GM12878 (cell line): Measurements from ENCODE around the gene ANK3. TPM values are rescaled to one million over a fixed set of nuclear protein-coding genes. Genes with fewer than 3 reads are reported as not detected.

Experiments
- ATAC-seq: fragments of 200-7000 bp; cut with Tn5 transposase; 3 replicates; pipeline ENCODE4 v1.9.1; 2020; ENCODE audit warnings: mild to moderate bottlenecking, moderate library complexity
- BruUV-seq: library from RNA; stranded (reverse); fragments of 400-500 nt; replicated peaks from 2 replicates; lab custom pipeline; 2021; lab: Mats Ljungman, UMichigan
- CTCF ChIA-PET: fragments of 300-600 bp; sonication (Branson Sonifier 250); formaldehyde crosslinking; extraction: SDS; loops from one replicate; lab custom pipeline; 2021; ENCODE audit warnings: inconsistent platforms; lab: Yijun Ruan, JAX
- POLR2A ChIA-PET: fragments of 350-600 bp; formaldehyde crosslinking; extraction: SDS; loops from one replicate; lab custom pipeline; 2021; ENCODE audit warnings: inconsistent platforms; lab: Charles Lee
- RAD21 ChIA-PET: fragments of 300-600 bp; sonication (Branson Sonifier 250); formaldehyde crosslinking; loops from one replicate; lab custom pipeline; 2023; ENCODE audit warnings: antibody characterized with exemption; ENCODE audit not compliant: unreplicated experiment; lab: Charles Lee
- SMC1A ChIA-PET: fragments of 300-600 bp; sonication (Branson Sonifier 250); formaldehyde crosslinking; loops from one replicate; lab custom pipeline; 2023; ENCODE audit not compliant: unreplicated experiment, uncharacterized antibody; lab: Charles Lee
- DNase-seq: peaks from one replicate; pipeline ENCODE4 v3.0.0-alpha.2; 2011; ENCODE audit warnings: low read depth, low spot score
- FAIRE-seq: peaks from 3 replicates; lab custom pipeline; 2011; peaks lifted over from hg19 to GRCh38; lab: Jason Lieb, UNC
- H2AFZ ChIP-seq: 2 replicates; pipeline ENCODE4 v1.6.0; 2011; ENCODE audit warnings: low read depth, low read length, control low read depth; ENCODE audit not compliant: control insufficient read depth
- H3K27ac ChIP-seq: 2 replicates; pipeline ENCODE4 v1.5.1; 2011; ENCODE audit warnings: control low read depth; ENCODE audit not compliant: control insufficient read depth, insufficient read depth
- H3K27me3 ChIP-seq, 2 experiments: replicated peaks in 1 of 2; 2 replicates each; pipeline versions ENCODE4 v1.6.0 to v1.6.1; 2011; ENCODE audit warnings: low read length in 1 of 2; ENCODE audit not compliant: control insufficient read depth in 2 of 2, insufficient read depth in 2 of 2
- H3K36me3 ChIP-seq, 2 experiments: 2 replicates each; pipeline ENCODE4 v1.5.1; 2011; ENCODE audit warnings: low read length in 1 of 2; ENCODE audit not compliant: control insufficient read depth in 2 of 2, insufficient read depth in 2 of 2
- H3K4me1 ChIP-seq: 2 replicates; pipeline ENCODE4 v1.6.1; 2011; ENCODE audit warnings: mild to moderate bottlenecking, low read length, moderate library complexity, mixed read lengths; ENCODE audit not compliant: control insufficient read depth, insufficient read depth
- H3K4me2 ChIP-seq: 2 replicates; pipeline ENCODE4 v1.6.0; 2011; ENCODE audit warnings: control low read depth; ENCODE audit not compliant: control insufficient read depth, insufficient read depth
- H3K4me3 ChIP-seq: fragments of 200-600 bp; sonication (generic); 2 replicates; pipeline ENCODE4 v1.5.1; 2016
- H3K79me2 ChIP-seq: 2 replicates; pipeline ENCODE4 v1.6.0; 2011; ENCODE audit warnings: low read length; ENCODE audit not compliant: control insufficient read depth, insufficient read depth
- H3K9ac ChIP-seq: 2 replicates; pipeline ENCODE4 v1.8.0; 2011; ENCODE audit warnings: low read length, control low read depth, mixed read lengths; ENCODE audit not compliant: control insufficient read depth, insufficient read depth
- H3K9me3 ChIP-seq: replicated peaks from 3 replicates; pipeline ENCODE4 v1.5.1; 2011; ENCODE audit warnings: mild to moderate bottlenecking, low read length; ENCODE audit not compliant: control insufficient read depth, insufficient read depth
- H4K20me1 ChIP-seq: 2 replicates; pipeline ENCODE4 v1.6.0; 2011; ENCODE audit not compliant: control insufficient read depth, insufficient read depth
- CREB1 ChIP-seq: IDR thresholded peaks from 2 replicates; pipeline ENCODE4 v1.6.1; 2012; ENCODE audit warnings: low read depth, mild to moderate bottlenecking, inconsistent platforms
- FOXM1 ChIP-seq: IDR thresholded peaks from 2 replicates; pipeline ENCODE4 v1.6.1; 2012; ENCODE audit warnings: low read depth, mild to moderate bottlenecking, inconsistent platforms, low read length, moderate library complexity
- IRF4 ChIP-seq: IDR thresholded peaks from 2 replicates; pipeline ENCODE4 v1.6.1; 2011; ENCODE audit warnings: low read depth, low read length
- PAX5 ChIP-seq: IDR thresholded peaks from 2 replicates; pipeline ENCODE4 v1.6.1; 2011; ENCODE audit warnings: low read depth, low read length, borderline replicate concordance
- SIX5 ChIP-seq: IDR thresholded peaks from 2 replicates; pipeline ENCODE4 v1.6.1; 2011; ENCODE audit warnings: mild to moderate bottlenecking, low read depth, low read length, moderate library complexity; ENCODE audit not compliant: severe bottlenecking
- SREBF2 ChIP-seq: IDR thresholded peaks from 2 replicates; pipeline ENCODE4 v1.6.1; 2012; ENCODE audit warnings: mild to moderate bottlenecking, low read length
- SUPT20H ChIP-seq: IDR thresholded peaks from 2 replicates; pipeline ENCODE4 v1.6.1; 2011; ENCODE audit warnings: low read depth, mild to moderate bottlenecking, low read length, moderate library complexity, borderline replicate concordance; ENCODE audit not compliant: control insufficient read depth
- TCF12 ChIP-seq: IDR thresholded peaks from 2 replicates; pipeline ENCODE4 v1.6.1; 2011; ENCODE audit warnings: low read depth, mild to moderate bottlenecking, low read length
- WGBS: methylation state at CpG from one replicate; pipeline ENCODE4 v1.1.6; 2016; ENCODE audit warnings: low lambda C conversion rate; ENCODE audit not compliant: insufficient replicate concordance, insufficient coverage; ENCODE audit errors: missing lambda C conversion rate; 5-methylcytosine and 5-hydroxymethylcytosine counted together
- in situ Hi-C: fragments of 300-500 bp; cut with MboI; formaldehyde crosslinking; loops from 9 replicates; pipeline ENCODE4 v1.14.3; 2018; ENCODE audit warnings: mixed read lengths
- intact Hi-C: fragments of 100-400 bp; cut with micrococcal nuclease; formaldehyde crosslinking; loops from one replicate; pipeline ENCODE4 v1.14.2; 2022; ENCODE audit not compliant: unreplicated experiment
- polyA plus RNA-seq, 11 experiments: library from polyadenylated mRNA; depleted of rRNA in 4 of 11; unstranded in 6 of 11; stranded (reverse) in 5 of 11; fragments of >200 nt; fragmentation: Nextera tagmentation in 4 of 11; fragmentation: Illumina TruSeq in 1 of 11; extraction: Ambion mirVana in 4 of 11; extraction: Trizol in 1 of 11; gene quantifications; 1 replicate in 1 of 11; 2 replicates in 10 of 11; pipeline versions ENCODE4 v1.2.1 to v1.2.3, GENCODE V29; 2011 to 2016; ENCODE audit warnings: inconsistent platforms in 2 of 11, missing spikeins in 2 of 11, low read depth in 1 of 11
- total RNA-seq, 4 experiments: library from RNA; depleted of rRNA in 3 of 4; stranded (reverse); fragments of >200 nt in 3 of 4; fragmentation: Illumina TruSeq in 1 of 4; extraction: Trizol in 1 of 4; gene quantifications; 2 replicates each; pipeline versions ENCODE4 v1.2.1 to v1.2.3, GENCODE V29; 2013 to 2021
- TF ChIP-seq, protein P1 (sequence below): IDR thresholded peaks from 2 replicates; pipeline ENCODE4 v1.6.1; 2012; ENCODE audit warnings: low read depth, low read length, improper control_type of control experiment
- TF ChIP-seq, protein P2 (sequence below): fragments of 450-650 bp; IDR thresholded peaks from 2 replicates; pipeline ENCODE4 v1.6.1; 2016; ENCODE audit warnings: mild to moderate bottlenecking
- TF ChIP-seq, protein P3 (sequence below): fragments of 450-650 bp; IDR thresholded peaks from 2 replicates; pipeline ENCODE4 v1.6.1; 2016; ENCODE audit warnings: mild to moderate bottlenecking, moderate library complexity, borderline replicate concordance
- TF ChIP-seq, protein P4 (sequence below): IDR thresholded peaks from 2 replicates; pipeline ENCODE4 v1.6.1; 2012; ENCODE audit warnings: improper control_type of control experiment, low read depth, low read length; ENCODE audit not compliant: insufficient replicate concordance

The ANK3 gene
- total and polyA plus RNA-seq, 10 of the 15 experiments (the other 5 are each of a cell fraction or from before 2014, with no cell fraction given): 0.06 to 0.82 (median 0.20) TPM; not detected in 2

DNA sequence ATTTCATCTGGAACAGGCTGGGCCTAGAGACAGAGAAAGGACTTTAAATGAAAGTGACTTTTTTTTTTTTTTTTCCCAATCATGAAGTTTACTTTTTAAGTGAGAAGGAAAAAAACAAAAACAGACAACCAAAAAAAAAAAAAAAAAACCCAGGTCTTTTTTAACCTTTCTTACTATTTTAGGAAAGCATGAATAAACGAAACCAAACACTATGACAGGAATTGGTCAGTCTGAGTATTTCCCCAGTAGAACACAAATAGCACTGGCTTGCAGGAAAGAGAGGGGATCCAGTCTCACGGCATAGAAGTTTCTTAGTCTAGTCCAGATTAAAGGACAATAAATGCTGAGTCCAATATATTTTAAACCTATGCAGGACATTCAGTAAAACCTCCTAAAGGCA lies 302.8 kb downstream of the ANK3 start:
- Histone ChIP-seq H3K9me3 (no peaks in the 10 kb centered on the region), H4K20me1 (no peaks in the 10 kb centered on the region), H3K36me3 (no peaks in the 10 kb centered on the region), H3K27me3 (no peaks in the 10 kb centered on the region), H2AFZ (no peak overlapping the region), H3K4me2 (peak overlapping the region; percentile 56), H3K9ac (peak overlapping the region; percentile 16; the same call in 1 of the 2 replicates), H3K4me3 (no peak overlapping the region), H3K27ac (no peak overlapping the region), H3K4me1 (peaks cover 9% of the 10 kb centered on the region), H3K79me2 (no peaks in the 10 kb centered on the region)
- intact Hi-C loops: loop anchor here (1.0 kb wide), 1 partner anchor 13 kb away; no protein-coding TSS in a partner anchor
- ChIA-PET POLR2A (no interaction called here), RAD21 (interaction anchor here (1.0 kb wide), 1 partner anchor 12 kb away, joined by 3 read pairs; no protein-coding TSS in a partner anchor), CTCF (interaction anchor here (0.5 kb wide), 1 partner anchor 235 kb away, joined by 3 read pairs; no protein-coding TSS in a partner anchor), SMC1A (interaction anchor here (1.3 to 1.4 kb wide), 2 partner anchors 8 to 10 kb away, joined by 3 to 4 read pairs; no protein-coding TSS in a partner anchor)
- peak; percentile 31 for DNase-seq
- no TSS peak for BruUV-seq
- ATAC-seq: peak; percentile 87
- in situ Hi-C loops: no loop called here
- FAIRE-seq: peak; percentile 56
- 0% methylated on average over 2 of the region's 2 CpGs for WGBS
- TF ChIP-seq PAX5: peak; percentile 32; the same call in 1 of the 2 replicates
- peak; percentile 60; the same call in 1 of the 2 replicates for TF ChIP-seq CREB1
- TF ChIP-seq FOXM1: peak; percentile 96
- TF ChIP-seq, protein P1, sequence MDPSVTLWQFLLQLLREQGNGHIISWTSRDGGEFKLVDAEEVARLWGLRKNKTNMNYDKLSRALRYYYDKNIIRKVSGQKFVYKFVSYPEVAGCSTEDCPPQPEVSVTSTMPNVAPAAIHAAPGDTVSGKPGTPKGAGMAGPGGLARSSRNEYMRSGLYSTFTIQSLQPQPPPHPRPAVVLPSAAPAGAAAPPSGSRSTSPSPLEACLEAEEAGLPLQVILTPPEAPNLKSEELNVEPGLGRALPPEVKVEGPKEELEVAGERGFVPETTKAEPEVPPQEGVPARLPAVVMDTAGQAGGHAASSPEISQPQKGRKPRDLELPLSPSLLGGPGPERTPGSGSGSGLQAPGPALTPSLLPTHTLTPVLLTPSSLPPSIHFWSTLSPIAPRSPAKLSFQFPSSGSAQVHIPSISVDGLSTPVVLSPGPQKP: no peak
- TF ChIP-seq SUPT20H: no peak
- no peak for TF ChIP-seq TCF12
- TF ChIP-seq, protein P2, sequence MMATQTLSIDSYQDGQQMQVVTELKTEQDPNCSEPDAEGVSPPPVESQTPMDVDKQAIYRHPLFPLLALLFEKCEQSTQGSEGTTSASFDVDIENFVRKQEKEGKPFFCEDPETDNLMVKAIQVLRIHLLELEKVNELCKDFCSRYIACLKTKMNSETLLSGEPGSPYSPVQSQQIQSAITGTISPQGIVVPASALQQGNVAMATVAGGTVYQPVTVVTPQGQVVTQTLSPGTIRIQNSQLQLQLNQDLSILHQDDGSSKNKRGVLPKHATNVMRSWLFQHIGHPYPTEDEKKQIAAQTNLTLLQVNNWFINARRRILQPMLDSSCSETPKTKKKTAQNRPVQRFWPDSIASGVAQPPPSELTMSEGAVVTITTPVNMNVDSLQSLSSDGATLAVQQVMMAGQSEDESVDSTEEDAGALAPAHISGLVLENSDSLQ: no peak
- no peak for TF ChIP-seq SIX5
- TF ChIP-seq SREBF2: no peak
- TF ChIP-seq IRF4: no peak
- TF ChIP-seq, protein P3, sequence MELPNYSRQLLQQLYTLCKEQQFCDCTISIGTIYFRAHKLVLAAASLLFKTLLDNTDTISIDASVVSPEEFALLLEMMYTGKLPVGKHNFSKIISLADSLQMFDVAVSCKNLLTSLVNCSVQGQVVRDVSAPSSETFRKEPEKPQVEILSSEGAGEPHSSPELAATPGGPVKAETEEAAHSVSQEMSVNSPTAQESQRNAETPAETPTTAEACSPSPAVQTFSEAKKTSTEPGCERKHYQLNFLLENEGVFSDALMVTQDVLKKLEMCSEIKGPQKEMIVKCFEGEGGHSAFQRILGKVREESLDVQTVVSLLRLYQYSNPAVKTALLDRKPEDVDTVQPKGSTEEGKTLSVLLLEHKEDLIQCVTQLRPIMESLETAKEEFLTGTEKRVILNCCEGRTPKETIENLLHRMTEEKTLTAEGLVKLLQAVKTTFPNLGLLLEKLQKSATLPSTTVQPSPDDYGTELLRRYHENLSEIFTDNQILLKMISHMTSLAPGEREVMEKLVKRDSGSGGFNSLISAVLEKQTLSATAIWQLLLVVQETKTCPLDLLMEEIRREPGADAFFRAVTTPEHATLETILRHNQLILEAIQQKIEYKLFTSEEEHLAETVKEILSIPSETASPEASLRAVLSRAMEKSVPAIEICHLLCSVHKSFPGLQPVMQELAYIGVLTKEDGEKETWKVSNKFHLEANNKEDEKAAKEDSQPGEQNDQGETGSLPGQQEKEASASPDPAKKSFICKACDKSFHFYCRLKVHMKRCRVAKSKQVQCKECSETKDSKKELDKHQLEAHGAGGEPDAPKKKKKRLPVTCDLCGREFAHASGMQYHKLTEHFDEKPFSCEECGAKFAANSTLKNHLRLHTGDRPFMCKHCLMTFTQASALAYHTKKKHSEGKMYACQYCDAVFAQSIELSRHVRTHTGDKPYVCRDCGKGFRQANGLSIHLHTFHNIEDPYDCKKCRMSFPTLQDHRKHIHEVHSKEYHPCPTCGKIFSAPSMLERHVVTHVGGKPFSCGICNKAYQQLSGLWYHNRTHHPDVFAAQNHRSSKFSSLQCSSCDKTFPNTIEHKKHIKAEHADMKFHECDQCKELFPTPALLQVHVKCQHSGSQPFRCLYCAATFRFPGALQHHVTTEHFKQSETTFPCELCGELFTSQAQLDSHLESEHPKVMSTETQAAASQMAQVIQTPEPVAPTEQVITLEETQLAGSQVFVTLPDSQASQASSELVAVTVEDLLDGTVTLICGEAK: no peak
- TF ChIP-seq, protein P4, sequence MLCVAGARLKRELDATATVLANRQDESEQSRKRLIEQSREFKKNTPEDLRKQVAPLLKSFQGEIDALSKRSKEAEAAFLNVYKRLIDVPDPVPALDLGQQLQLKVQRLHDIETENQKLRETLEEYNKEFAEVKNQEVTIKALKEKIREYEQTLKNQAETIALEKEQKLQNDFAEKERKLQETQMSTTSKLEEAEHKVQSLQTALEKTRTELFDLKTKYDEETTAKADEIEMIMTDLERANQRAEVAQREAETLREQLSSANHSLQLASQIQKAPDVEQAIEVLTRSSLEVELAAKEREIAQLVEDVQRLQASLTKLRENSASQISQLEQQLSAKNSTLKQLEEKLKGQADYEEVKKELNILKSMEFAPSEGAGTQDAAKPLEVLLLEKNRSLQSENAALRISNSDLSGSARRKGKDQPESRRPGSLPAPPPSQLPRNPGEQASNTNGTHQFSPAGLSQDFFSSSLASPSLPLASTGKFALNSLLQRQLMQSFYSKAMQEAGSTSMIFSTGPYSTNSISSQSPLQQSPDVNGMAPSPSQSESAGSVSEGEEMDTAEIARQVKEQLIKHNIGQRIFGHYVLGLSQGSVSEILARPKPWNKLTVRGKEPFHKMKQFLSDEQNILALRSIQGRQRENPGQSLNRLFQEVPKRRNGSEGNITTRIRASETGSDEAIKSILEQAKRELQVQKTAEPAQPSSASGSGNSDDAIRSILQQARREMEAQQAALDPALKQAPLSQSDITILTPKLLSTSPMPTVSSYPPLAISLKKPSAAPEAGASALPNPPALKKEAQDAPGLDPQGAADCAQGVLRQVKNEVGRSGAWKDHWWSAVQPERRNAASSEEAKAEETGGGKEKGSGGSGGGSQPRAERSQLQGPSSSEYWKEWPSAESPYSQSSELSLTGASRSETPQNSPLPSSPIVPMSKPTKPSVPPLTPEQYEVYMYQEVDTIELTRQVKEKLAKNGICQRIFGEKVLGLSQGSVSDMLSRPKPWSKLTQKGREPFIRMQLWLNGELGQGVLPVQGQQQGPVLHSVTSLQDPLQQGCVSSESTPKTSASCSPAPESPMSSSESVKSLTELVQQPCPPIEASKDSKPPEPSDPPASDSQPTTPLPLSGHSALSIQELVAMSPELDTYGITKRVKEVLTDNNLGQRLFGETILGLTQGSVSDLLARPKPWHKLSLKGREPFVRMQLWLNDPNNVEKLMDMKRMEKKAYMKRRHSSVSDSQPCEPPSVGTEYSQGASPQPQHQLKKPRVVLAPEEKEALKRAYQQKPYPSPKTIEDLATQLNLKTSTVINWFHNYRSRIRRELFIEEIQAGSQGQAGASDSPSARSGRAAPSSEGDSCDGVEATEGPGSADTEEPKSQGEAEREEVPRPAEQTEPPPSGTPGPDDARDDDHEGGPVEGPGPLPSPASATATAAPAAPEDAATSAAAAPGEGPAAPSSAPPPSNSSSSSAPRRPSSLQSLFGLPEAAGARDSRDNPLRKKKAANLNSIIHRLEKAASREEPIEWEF: no peak
